Aorta (tissue), 5 donors: ENCODE measurements around the gene PIWIL4. TPM values are rescaled to one million over a fixed set of nuclear protein-coding genes. Genes with fewer than 3 reads are reported as not detected.

Experiments used
- ATAC-seq: fragments of 200-7000 bp; cut with Tn5 transposase; one replicate; pipeline ENCODE4 v1.9.1; 2022; ENCODE audit warnings: moderate library complexity; ENCODE audit not compliant: low FRiP score
- DNase-seq, 2 donors: peaks; one replicate each; pipeline ENCODE4 v3.0.0-alpha.2; 2020
- H3K27ac ChIP-seq, 2 donors: one replicate each; pipeline ENCODE4 v1.5.1; 2013; ENCODE audit warnings: low read length in 2 of 2, mild to moderate bottlenecking in 2 of 2, moderate library complexity in 2 of 2, control low read depth in 1 of 2, inconsistent platforms in 1 of 2, low read depth in 1 of 2
- H3K27me3 ChIP-seq, 2 donors: one replicate each; pipeline ENCODE4 v1.6.1; 2013; ENCODE audit warnings: control low read depth in 1 of 2, low read length in 1 of 2, mild to moderate bottlenecking in 1 of 2, moderate library complexity in 1 of 2; ENCODE audit not compliant: insufficient read depth in 2 of 2, control insufficient read depth in 1 of 2
- H3K36me3 ChIP-seq, 2 donors: one replicate each; pipeline ENCODE4 v1.6.1; 2013; ENCODE audit warnings: control low read depth in 1 of 2, low read length in 1 of 2, mild to moderate bottlenecking in 1 of 2; ENCODE audit not compliant: insufficient read depth in 2 of 2, control insufficient read depth in 1 of 2
- H3K4me1 ChIP-seq, 2 donors: one replicate each; pipeline ENCODE4 v1.6.1; 2013; ENCODE audit warnings: low read length in 2 of 2, control low read depth in 1 of 2, mild to moderate bottlenecking in 1 of 2, moderate library complexity in 1 of 2; ENCODE audit not compliant: insufficient read depth in 2 of 2, control insufficient read depth in 1 of 2
- H3K4me3 ChIP-seq, 2 donors: one replicate each; pipeline ENCODE4 v1.5.1; 2013; ENCODE audit warnings: low read length in 2 of 2, control low read depth in 1 of 2, mild to moderate bottlenecking in 1 of 2
- H3K9me3 ChIP-seq: one replicate; pipeline ENCODE4 v1.6.1; 2013; ENCODE audit warnings: mild to moderate bottlenecking, low read length; ENCODE audit not compliant: control insufficient read depth
- WGBS, 2 donors: extraction: QIAGEN DNeasy Blood & Tissue Kit; methylation state at CpG; one replicate each; pipeline ENCODE4 v1.1.7; 2013; 5-methylcytosine and 5-hydroxymethylcytosine counted together
- intact Hi-C, 2 donors: fragments of 100-400 bp; cut with DNase I; formaldehyde crosslinking; loops; one replicate each; pipeline versions ENCODE4 v1.14.2 to v1.15.0; 2022
- polyA plus RNA-seq, 2 donors: library from polyadenylated mRNA; stranded (reverse); fragments of 200-250 nt; gene quantifications; one replicate each; pipeline ENCODE4 v1.2.3, GENCODE V29; 2013
- total RNA-seq, 2 donors: library from RNA; stranded (reverse); fragmentation: NEBNext Ultra II Directional; extraction: Animal tissue kit (Norgen Biotek cat#: 25700); gene quantifications; one replicate each; pipeline ENCODE4 v1.2.1, GENCODE V29; 2021
- donor health status: healthy with polysubstance abuse.
- donor health status: Bipolar disorder and iron deficiency.
- donor health status: DM: no; HTN: no; CAD: no.
- donor health status: DM: no; HTN: no; CAD: no.
- donor health status: DM: yes; HTN: yes; CAD: no.

The PIWIL4 gene
- total and polyA plus RNA-seq, 4 donors: 2.8 to 12.9 (median 5.7) TPM

- Histone ChIP-seq H3K36me3 (peaks cover 7 to 9% of the 10 kb centered on the region in 2 donors), H3K9me3 (no peaks in the 10 kb centered on the region), H3K27me3 (no peaks in the 10 kb centered on the region), H3K4me1 (no peaks in the 10 kb centered on the region), H3K27ac (no peak overlapping the region), H3K4me3 (no peak overlapping the region)
- ATAC-seq: no peak
- intact Hi-C loops: no loop called here
- 66 to 82% methylated on average over 5 of the region's 5 CpGs for WGBS, 2 donors
- DNase-seq: no peak
Measured at GRCh38 chr11:94586546-94586945, 19.4 kb downstream of the PIWIL4 start.

- ATAC-seq: no peak
- Histone ChIP-seq H3K4me1 (no peaks in the 10 kb centered on the region), H3K27ac (no peak overlapping the region), H3K36me3 (peaks cover 7 to 9% of the 10 kb centered on the region in 2 donors), H3K27me3 (no peaks in the 10 kb centered on the region), H3K9me3 (no peaks in the 10 kb centered on the region), H3K4me3 (no peak overlapping the region)
- whole genome bisulfite sequencing, 2 donors: 84 to 86% methylated on average over 5 of the region's 5 CpGs
- intact Hi-C loops: no loop called here
- DNase-seq: no peak
Measured at GRCh38 chr11:94586978-94587377, 19.8 kb downstream of the PIWIL4 start.

- no peak for ATAC-seq
Measured at GRCh38 chr11:94588366-94588942, 21.3 kb downstream of the PIWIL4 start.

GRCh38 chr11:94590352-94591041 lies 23.3 kb downstream of the PIWIL4 start:
- ATAC-seq (no peak), DNase-seq (no peak)
- H3K27ac ChIP-seq: no peak overlapping the region
- no peaks in the 10 kb centered on the region for H3K4me1 ChIP-seq
- no peaks in the 10 kb centered on the region for H3K27me3 ChIP-seq
- intact Hi-C loops: no loop called here
- no peak overlapping the region for H3K4me3 ChIP-seq
- peaks cover 4 to 9% of the 10 kb centered on the region in 2 donors for H3K36me3 ChIP-seq
- 58 to 71% methylated on average over 6 of the region's 6 CpGs for WGBS, 2 donors
- H3K9me3 ChIP-seq: no peaks in the 10 kb centered on the region

More at GRCh38 chr11:94588366-94588942, 21.3 kb downstream of the PIWIL4 start:
- DNase-seq: no peak
- no peaks in the 10 kb centered on the region for H3K4me1 ChIP-seq
- 35 to 44% methylated on average over 2 of the region's 2 CpGs for WGBS, 2 donors
- no peaks in the 10 kb centered on the region for H3K27me3 ChIP-seq
- H3K9me3 ChIP-seq: no peaks in the 10 kb centered on the region
- H3K27ac ChIP-seq: no peak overlapping the region
- intact Hi-C loops: no loop called here
- H3K4me3 ChIP-seq: no peak overlapping the region
- H3K36me3 ChIP-seq: peaks cover 7 to 9% of the 10 kb centered on the region in 2 donors

GRCh38 chr11:94593030-94593429 lies 25.9 kb downstream of the PIWIL4 start:
- no peak overlapping the region for H3K27ac ChIP-seq
- WGBS, 2 donors: 59 to 73% methylated on average over 2 of the region's 2 CpGs
- no peak for ATAC-seq
- no peaks in the 10 kb centered on the region for H3K27me3 ChIP-seq
- peaks cover 4 to 10% of the 10 kb centered on the region in 2 donors for H3K36me3 ChIP-seq
- no peak for DNase-seq
- no peaks in the 10 kb centered on the region for H3K9me3 ChIP-seq
- intact Hi-C loops: no loop called here
- no peaks in the 10 kb centered on the region for H3K4me1 ChIP-seq
- H3K4me3 ChIP-seq: no peak overlapping the region

GRCh38 chr11:94595076-94595475 lies 27.9 kb downstream of the PIWIL4 start:
- Histone ChIP-seq H3K4me3 (no peak overlapping the region), H3K9me3 (no peaks in the 10 kb centered on the region), H3K27me3 (no peaks in the 10 kb centered on the region), H3K4me1 (no peaks in the 10 kb centered on the region), H3K36me3 (peaks cover 4 to 8% of the 10 kb centered on the region in 2 donors), H3K27ac (no peak overlapping the region)
- no peak for ATAC-seq
- WGBS, 2 donors: 91 to 93% methylated on average over 6 of the region's 6 CpGs
- intact Hi-C loops: no loop called here
- DNase-seq: no peak

GRCh38 chr11:94597896-94598295 lies 30.7 kb downstream of the PIWIL4 start:
- WGBS, 2 donors: 10 to 15% methylated on average over 2 of the region's 2 CpGs

GRCh38 chr11:94599510-94599909 lies 32.3 kb downstream of the PIWIL4 start:
- 79 to 85% methylated on average over 3 of the region's 3 CpGs for WGBS, 2 donors
- no peaks in the 10 kb centered on the region for H3K9me3 ChIP-seq
- no peak for ATAC-seq

More at GRCh38 chr11:94597896-94598295, 30.7 kb downstream of the PIWIL4 start:
- H3K9me3 ChIP-seq: no peaks in the 10 kb centered on the region
- H3K4me1 ChIP-seq: no peaks in the 10 kb centered on the region
- no peak overlapping the region for H3K27ac ChIP-seq
- H3K4me3 ChIP-seq: no peak overlapping the region
- intact Hi-C loops: no loop called here
- ATAC-seq (no peak), DNase-seq (no peak)
- H3K36me3 ChIP-seq: peaks cover 0 to 2% of the 10 kb centered on the region in 2 donors
- H3K27me3 ChIP-seq: no peaks in the 10 kb centered on the region

More at GRCh38 chr11:94599510-94599909, 32.3 kb downstream of the PIWIL4 start:
- no peaks in the 10 kb centered on the region for H3K27me3 ChIP-seq
- no peak overlapping the region for H3K4me3 ChIP-seq
- H3K36me3 ChIP-seq: peaks cover 0 to 4% of the 10 kb centered on the region in 2 donors
- intact Hi-C loops: no loop called here
- no peak for DNase-seq
- H3K27ac ChIP-seq: no peak overlapping the region
- no peaks in the 10 kb centered on the region for H3K4me1 ChIP-seq
